ENCODE data around the gene PRSS36. TPM values are rescaled to one million over a fixed set of nuclear protein-coding genes. Genes with fewer than 3 reads are reported as not detected.
"Not testable (repeated sequence)": the region's sequence is repeated elsewhere in the genome, so short reads cannot be mapped to it uniquely, and the experiment has no call there.

The PRSS36 gene
- 2.3 TPM for polyA plus RNA-seq (2012; ENCODE audit: insufficient read depth, insufficient read length, low read depth)

DNA sequence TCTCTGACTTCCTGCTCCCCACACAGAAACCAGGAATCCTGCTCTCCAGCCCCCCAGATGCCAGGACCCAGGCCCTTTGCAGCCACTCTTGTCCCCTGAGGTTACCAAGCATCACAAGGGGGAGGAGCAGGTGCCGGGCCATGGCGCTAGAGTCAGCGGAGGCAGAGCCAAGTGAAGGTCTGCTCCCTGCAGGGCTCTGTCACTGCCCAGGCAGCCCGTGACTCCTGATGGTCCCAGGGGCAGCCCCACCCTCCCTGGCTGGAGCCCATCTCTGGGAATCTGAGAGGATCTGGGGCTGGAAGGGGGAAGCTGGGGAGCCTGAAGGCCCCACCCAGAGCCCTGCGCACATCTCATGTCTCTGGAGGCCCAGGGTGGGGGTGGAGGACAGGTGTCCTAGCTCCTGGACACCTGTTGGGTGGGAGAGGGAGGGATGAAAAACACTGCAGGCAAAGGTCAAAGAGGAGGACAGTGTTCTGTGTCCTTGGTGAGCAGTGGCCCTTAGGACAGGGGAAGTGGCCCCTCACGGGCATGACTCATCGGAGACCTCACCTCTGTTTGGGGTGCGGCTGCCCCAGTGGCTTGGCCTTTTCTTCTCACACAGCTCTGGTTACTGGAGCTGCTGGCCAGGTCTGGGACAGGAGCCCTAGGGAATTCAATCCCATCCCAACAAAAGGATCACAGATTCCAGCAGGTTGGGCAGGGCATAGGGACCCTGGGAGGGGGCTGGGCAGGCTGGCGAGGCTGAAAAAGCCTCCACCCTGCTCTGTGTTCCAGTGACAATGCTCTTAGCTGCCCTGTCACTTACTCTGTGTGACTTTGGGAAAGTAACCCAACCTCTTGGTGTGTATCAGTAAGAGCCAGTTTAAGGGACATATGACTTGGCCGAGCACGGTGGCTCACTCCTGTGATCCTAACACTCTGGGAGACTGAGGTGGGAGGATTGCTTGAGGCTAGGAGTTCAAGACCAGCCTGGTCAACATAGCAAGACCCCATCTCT lies at the start of gene PRSS36:
Gene PRSS36 (minus strand): TSS at position 173 of the 997 bp plus-strand sequence. CDS start 31 bp downstream, at position 142.
- Histone ChIP-seq H3K36me3 (no peaks in the 10 kb centered on the region), H3K9me3 (no peaks in the 10 kb centered on the region), H3K4me1 (no peaks in the 10 kb centered on the region), H3K27me3 (peaks cover 4% of the 10 kb centered on the region; the same call in 1 of the 2 replicates), H3K4me3 (ENCODE audit: low read depth, low read length) (no peak within 1 kb of the TSS)
- DNase-seq = no peak
- no peak for TF ChIP-seq CTCF (IDR thresholded peaks at IDR 0.05; ENCODE audit: low read depth, low read length)

DNA sequence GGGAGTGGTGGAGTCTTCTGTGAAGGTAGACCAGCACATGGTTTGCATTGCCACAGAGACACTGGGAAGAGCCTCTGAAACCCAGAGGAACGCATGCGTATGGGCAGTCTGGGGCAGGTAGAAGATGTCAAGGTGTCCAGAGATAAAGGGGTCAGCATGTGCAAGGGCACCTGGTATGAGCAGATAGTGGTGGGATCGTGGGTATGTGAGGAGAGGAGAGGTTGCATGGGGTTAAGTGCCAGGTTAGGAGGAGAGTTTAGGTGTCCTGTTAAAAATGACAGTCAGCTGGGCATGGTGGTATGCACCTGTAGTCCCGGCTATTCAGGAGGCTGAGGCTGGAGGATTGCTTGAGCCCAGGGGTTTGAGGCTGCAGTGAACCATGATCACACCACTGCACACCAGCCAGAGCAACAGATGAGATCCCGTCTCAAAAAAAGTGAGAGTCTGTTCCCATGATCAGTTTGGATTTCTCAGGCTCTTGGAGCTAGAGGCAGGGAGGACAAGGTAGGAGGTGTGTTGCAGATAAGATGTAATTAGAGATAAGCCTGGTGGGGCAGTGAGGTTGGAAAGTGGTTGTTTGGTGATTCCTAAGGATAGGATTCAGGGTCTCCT lies 49.7 kb upstream of the PRSS36 start:
- no peak overlapping the region for H3K4me3 ChIP-seq (ENCODE audit: low read depth, low read length)
- peaks cover 25% of the 10 kb centered on the region for H3K36me3 ChIP-seq
- H3K9me3 ChIP-seq = no peaks in the 10 kb centered on the region
- DNase-seq = no peak
- peaks cover 25% of the 10 kb centered on the region for H3K27me3 ChIP-seq
- TF ChIP-seq CTCF (IDR thresholded peaks at IDR 0.05; ENCODE audit: low read depth, low read length) = no peak
- H3K4me1 ChIP-seq = no peaks in the 10 kb centered on the region

DNA sequence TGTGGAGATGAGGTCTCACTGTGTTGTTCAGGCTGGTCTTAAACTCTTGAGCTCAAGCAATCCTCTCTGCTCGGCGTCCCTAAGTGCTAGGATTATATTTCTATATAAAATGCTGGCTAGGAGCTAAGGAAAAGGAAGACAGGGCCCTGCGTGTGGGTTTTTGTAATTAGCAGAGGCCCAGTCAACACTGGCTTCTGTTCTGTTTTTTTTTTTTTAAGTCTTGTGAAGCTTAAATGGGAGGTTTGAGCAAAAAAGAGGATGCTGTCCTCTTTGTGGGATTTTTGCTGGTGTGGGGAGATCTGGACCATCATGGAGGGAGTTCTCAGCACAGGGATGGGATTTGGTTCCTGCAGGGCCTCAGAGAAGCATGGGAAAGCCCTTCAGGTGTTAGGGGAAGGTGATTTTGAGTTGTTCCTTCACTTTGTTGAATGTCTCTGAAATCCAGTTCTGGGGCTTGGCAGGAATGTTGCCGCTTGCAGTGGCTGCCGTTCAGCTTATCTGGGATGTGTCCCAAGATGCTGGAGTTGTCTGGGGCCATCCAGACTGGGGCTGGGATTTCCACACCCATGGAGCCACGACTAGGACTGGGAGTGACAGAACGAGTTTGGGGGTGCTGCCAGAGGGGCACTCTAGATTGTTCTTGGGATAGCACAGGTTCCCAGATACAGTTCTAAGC lies 48.5 kb upstream of the PRSS36 start:
- TF ChIP-seq CTCF (IDR thresholded peaks at IDR 0.05; ENCODE audit: low read depth, low read length) = no peak
- Histone ChIP-seq H3K27me3 (peaks cover 23% of the 10 kb centered on the region), H3K36me3 (peaks cover 37% of the 10 kb centered on the region), H3K4me3 (ENCODE audit: low read depth, low read length) (no peak overlapping the region), H3K4me1 (no peaks in the 10 kb centered on the region), H3K9me3 (no peaks in the 10 kb centered on the region)
- no peak for DNase-seq

DNA sequence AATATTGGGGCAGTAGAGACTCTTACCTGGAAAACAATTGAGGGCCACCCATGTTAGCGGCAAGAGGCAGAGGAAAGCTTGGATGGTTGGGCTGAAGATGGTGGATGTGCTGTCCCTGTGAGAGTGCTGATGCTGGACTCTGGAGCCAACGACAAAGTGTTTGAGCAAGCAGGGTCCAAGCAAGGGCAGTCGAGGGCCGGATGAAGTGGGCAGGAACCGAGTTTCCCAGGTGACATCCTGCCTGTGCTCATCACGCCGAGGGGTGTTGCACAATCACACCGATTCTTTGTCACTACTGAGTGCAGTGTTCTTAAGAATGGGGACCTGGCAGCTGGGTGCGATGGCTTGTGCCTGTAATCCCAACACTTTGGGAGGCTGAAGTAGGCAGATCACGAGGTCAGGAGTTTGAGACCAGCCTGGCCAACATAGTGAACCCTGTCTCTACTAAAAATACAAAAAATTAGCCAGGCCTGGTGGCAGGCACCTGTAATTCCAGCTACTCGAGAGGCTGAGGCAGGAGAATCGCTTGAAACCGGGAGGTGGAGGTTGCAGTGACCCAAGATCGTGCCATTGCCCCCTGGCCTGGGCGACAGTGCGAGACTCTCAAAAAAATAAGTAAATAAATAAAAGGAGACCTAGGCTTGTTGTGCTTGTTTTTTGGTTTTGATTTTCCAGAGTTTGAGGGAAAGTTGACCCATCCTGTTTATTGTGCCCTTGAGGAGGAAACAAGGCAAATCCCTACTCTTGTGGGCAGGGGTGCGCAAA lies 46.6 kb upstream of the PRSS36 start:
- H3K27me3 ChIP-seq = peaks cover 4% of the 10 kb centered on the region
- TF ChIP-seq CTCF (IDR thresholded peaks at IDR 0.05; ENCODE audit: low read depth, low read length) = no peak
- no peak overlapping the region for H3K4me3 ChIP-seq (ENCODE audit: low read depth, low read length)
- H3K4me1 ChIP-seq = no peaks in the 10 kb centered on the region
- H3K9me3 ChIP-seq = no peaks in the 10 kb centered on the region
- peaks cover 55% of the 10 kb centered on the region for H3K36me3 ChIP-seq
- DNase-seq = no peak

GRCh38 chr16:31195861-31196260 lies 46.0 kb upstream of the PRSS36 start:
- not testable (repeated sequence) for H3K4me3 ChIP-seq (ENCODE audit: low read depth, low read length); H3K4me1 ChIP-seq; H3K27me3 ChIP-seq; H3K9me3 ChIP-seq; DNase-seq
- H3K36me3 ChIP-seq = peaks cover 61% of the 10 kb centered on the region

DNA sequence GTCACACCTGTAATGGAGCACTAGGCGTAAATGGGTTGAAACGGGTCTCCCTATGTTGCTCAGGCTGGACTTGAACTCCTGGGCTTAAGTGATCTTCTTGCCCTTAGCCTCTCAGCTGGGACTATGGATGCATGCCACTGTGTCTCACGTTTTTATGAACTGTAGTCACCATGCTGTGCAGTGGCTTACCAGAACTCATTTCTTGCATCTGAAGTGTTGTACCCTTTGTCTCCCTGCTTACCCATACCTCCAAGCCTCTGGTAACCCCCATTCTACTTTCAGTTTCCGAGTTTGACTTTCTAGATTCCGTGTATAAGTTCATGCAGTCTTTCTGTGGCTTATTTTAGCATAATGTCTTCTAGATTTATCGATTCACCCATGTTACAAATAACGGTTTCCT lies 45.0 kb upstream of the PRSS36 start:
- Histone ChIP-seq H3K4me1 (no peaks in the 10 kb centered on the region), H3K36me3 (peaks cover 71% of the 10 kb centered on the region), H3K9me3 (no peaks in the 10 kb centered on the region), H3K27me3 (no peaks in the 10 kb centered on the region), H3K4me3 (ENCODE audit: low read depth, low read length) (no peak overlapping the region)
- TF ChIP-seq CTCF (IDR thresholded peaks at IDR 0.05; ENCODE audit: low read depth, low read length) = no peak
- DNase-seq = no peak
